ENCODE data around the gene TBC1D4.
"Not testable (repeated sequence)": the region's sequence is repeated elsewhere in the genome, so short reads cannot be mapped to it uniquely, and the experiment has no call there.

The TBC1D4 gene

DNA sequence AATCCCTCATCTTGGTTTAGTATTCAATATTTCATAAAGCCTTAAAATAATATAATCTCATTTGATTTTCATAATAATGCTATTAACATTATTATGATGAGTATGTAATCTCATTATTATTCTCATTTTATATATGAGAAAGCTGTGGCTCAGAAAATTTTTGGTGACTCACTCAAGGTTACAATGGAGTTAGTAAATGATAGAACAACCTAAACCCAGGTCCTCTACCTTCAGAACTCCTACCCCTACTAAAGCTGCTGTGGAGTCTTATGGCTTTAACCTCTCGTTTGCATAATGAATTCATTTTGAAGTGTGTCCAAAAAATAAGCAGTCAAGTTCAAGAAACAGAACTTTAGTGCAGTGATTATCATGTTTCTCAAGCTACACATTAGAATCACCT lies 226.3 kb downstream of the TBC1D4 start:
- FAIRE-seq = no peak

DNA sequence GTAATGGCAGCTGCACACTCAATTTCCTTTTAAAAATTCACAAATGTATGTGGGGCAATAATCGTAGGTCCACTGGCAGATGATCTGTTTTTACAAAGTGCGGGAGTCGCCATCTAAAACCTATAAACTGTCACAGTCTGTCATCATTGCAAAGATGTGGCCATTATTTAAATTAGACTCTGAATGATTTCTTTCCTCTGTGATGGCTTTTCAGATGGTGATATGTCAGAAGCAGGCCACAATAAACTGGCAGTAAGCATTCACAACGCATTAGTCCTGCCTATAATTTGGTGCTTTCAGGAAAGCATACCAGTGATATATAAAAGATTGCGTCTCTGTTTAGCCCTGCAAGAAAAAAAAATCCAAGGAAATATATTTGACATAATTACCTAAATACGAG lies 226.8 kb downstream of the TBC1D4 start:
- FAIRE-seq = no peak

- no peak for FAIRE-seq
These were observed 230.8 kb downstream of the TBC1D4 start for GRCh38 chr13:75251188-75251587.

DNA sequence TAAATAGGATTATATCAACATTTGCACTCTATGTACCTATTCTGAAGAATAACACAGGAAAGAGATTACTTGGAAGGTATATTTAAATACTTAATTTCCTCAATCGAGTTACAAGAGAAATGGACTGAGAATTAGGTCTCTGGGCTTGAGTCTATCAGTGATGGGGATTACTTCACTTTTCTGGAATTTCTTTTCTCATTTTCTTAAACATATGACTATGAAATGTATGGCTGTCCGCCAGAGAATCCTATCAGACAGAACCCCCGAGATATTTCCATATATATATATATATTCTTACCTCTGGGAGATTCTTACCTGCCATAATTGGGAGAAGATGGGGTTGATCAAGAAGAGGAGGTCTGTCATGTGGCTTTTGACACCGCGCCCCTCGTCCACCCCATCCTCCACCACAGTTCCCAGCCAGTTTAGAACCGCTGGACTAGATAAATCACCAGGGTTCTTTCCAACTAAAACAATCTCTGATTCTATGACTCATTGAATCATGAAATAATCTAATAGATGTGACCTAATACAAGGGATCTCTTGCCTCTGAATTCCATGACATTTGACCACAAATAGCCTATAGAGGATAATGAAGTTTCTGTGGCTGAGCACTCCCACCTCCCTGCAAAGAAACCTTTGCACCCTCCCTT lies 231.3 kb downstream of the TBC1D4 start:
- no peak for FAIRE-seq

DNA sequence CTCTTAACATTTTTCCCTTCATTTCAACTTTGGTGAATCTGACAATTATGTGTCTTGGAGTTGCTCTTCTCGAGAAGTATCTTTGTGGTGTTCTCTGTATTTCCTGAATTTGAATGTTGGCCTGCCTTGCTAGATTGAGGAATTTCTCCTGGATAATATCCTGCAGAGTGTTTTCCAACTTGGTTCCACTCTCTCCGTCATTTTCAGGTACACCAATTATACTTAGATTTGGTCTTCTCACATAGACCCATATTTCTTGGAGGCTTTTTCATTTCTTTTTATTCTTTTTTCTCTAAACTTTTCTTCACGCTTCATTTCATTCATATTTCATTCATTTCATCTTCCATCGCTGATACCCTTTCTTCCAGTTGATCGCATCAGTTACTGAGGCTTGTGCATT lies 236.4 kb downstream of the TBC1D4 start:
- FAIRE-seq = not testable (repeated sequence)

GRCh38 chr13:75240240-75240639 lies 241.7 kb downstream of the TBC1D4 start:
- FAIRE-seq = not testable (repeated sequence)

- no peak for FAIRE-seq
These were observed 245.2 kb downstream of the TBC1D4 start for GRCh38 chr13:75236774-75237173.
